H9 (cell line): ENCODE data around the gene KCNA3. TPM values are rescaled to one million over a fixed set of nuclear protein-coding genes. Genes with fewer than 3 reads are reported as not detected.

Experiments
- DNase-seq: peaks from one replicate; pipeline ENCODE4 v3.0.0-alpha.2; 2017
- H2AFZ ChIP-seq: one replicate; pipeline ENCODE4 v1.6.1; 2013; ENCODE audit warnings: mild to moderate bottlenecking, low read length, control low read depth, moderate library complexity
- H2AK5ac ChIP-seq: 2 replicates; pipeline ENCODE4 v1.6.1; 2013; ENCODE audit warnings: low read length, control low read depth, mixed read lengths; ENCODE audit not compliant: insufficient read length
- H2BK120ac ChIP-seq: one replicate; pipeline ENCODE4 v1.6.1; 2013; ENCODE audit warnings: low read depth, mild to moderate bottlenecking, low read length, control low read depth, inconsistent platforms; ENCODE audit not compliant: poor library complexity, severe bottlenecking
- H2BK12ac ChIP-seq: 2 replicates; pipeline ENCODE4 v1.6.1; 2013; ENCODE audit warnings: low read length, control low read depth, mixed read lengths, low read depth; ENCODE audit not compliant: insufficient read length
- H2BK15ac ChIP-seq: 2 replicates; pipeline ENCODE4 v1.6.1; 2013; ENCODE audit warnings: low read depth, low read length, control low read depth
- H2BK20ac ChIP-seq: one replicate; pipeline ENCODE4 v1.6.1; 2013; ENCODE audit warnings: low read depth, mild to moderate bottlenecking, low read length, control low read depth, inconsistent platforms; ENCODE audit not compliant: poor library complexity, severe bottlenecking
- H2BK5ac ChIP-seq: 2 replicates; pipeline ENCODE4 v1.6.1; 2013; ENCODE audit warnings: low read length, control low read depth, mixed read lengths; ENCODE audit not compliant: insufficient read length
- H3K14ac ChIP-seq: 2 replicates; pipeline ENCODE4 v1.6.1; 2013; ENCODE audit warnings: low read length, control low read depth; ENCODE audit not compliant: insufficient read depth
- H3K18ac ChIP-seq: 2 replicates; pipeline ENCODE4 v1.6.1; 2013; ENCODE audit warnings: low read depth, mild to moderate bottlenecking, mixed read lengths, low read length, control low read depth; ENCODE audit not compliant: insufficient read length
- H3K23ac ChIP-seq: 2 replicates; pipeline ENCODE4 v1.6.1; 2013; ENCODE audit warnings: low read length, control low read depth, mixed read lengths, low read depth; ENCODE audit not compliant: insufficient read length
- H3K23me2 ChIP-seq: 2 replicates; pipeline ENCODE4 v1.6.1; 2013; ENCODE audit warnings: low read depth, mild to moderate bottlenecking, mixed read lengths, low read length, control low read depth; ENCODE audit not compliant: insufficient read length, poor library complexity, severe bottlenecking
- H3K27ac ChIP-seq: 2 replicates; pipeline ENCODE4 v1.5.1; 2013; ENCODE audit warnings: low read length, control low read depth, mixed read lengths, low read depth; ENCODE audit not compliant: insufficient read length
- H3K27me3 ChIP-seq: 2 replicates; pipeline ENCODE4 v1.6.1; 2013; ENCODE audit warnings: low read length, control low read depth, inconsistent platforms; ENCODE audit not compliant: insufficient read depth
- H3K4ac ChIP-seq: 2 replicates; pipeline ENCODE4 v1.6.1; 2013; ENCODE audit warnings: low read depth, mild to moderate bottlenecking, control low read depth, inconsistent platforms, low read length, moderate library complexity
- H3K4me1 ChIP-seq: 2 replicates; pipeline ENCODE4 v1.6.1; 2013; ENCODE audit warnings: low read length, control low read depth, inconsistent platforms; ENCODE audit not compliant: insufficient read depth
- H3K4me2 ChIP-seq: 2 replicates; pipeline ENCODE4 v1.6.1; 2013; ENCODE audit warnings: low read length, control low read depth, mixed read lengths; ENCODE audit not compliant: insufficient read length, insufficient read depth
- H3K56ac ChIP-seq: 2 replicates; pipeline ENCODE4 v1.6.1; 2013; ENCODE audit warnings: low read depth, mild to moderate bottlenecking, mixed read lengths, low read length, control low read depth; ENCODE audit not compliant: insufficient read length
- H3K79me1 ChIP-seq: 2 replicates; pipeline ENCODE4 v1.6.1; 2013; ENCODE audit warnings: low read depth, mild to moderate bottlenecking, moderate library complexity, low read length, control low read depth, inconsistent platforms; ENCODE audit not compliant: insufficient read depth, poor library complexity, severe bottlenecking
- H3K79me2 ChIP-seq: 2 replicates; pipeline ENCODE4 v1.6.1; 2013; ENCODE audit warnings: low read length, control low read depth, inconsistent platforms; ENCODE audit not compliant: insufficient read depth
- H3K9ac ChIP-seq: 2 replicates; pipeline ENCODE4 v1.6.1; 2013; ENCODE audit warnings: low read length, control low read depth, mixed read lengths; ENCODE audit not compliant: insufficient read length; ENCODE audit errors: extremely low read depth
- H3K9me3 ChIP-seq: one replicate; pipeline ENCODE4 v1.6.1; 2013; ENCODE audit warnings: low read depth, low read length, inconsistent platforms; ENCODE audit not compliant: control insufficient read depth
- H3T11ph ChIP-seq: one replicate; pipeline ENCODE4 v1.6.1; 2013; ENCODE audit warnings: mild to moderate bottlenecking, low read length, control low read depth, inconsistent platforms
- H4K20me1 ChIP-seq: one replicate; pipeline ENCODE4 v1.6.1; 2013; ENCODE audit not compliant: control insufficient read depth, insufficient read length, insufficient read depth
- H4K5ac ChIP-seq: 2 replicates; pipeline ENCODE4 v1.6.1; 2013; ENCODE audit warnings: low read depth, mild to moderate bottlenecking, mixed read lengths, low read length, control low read depth; ENCODE audit not compliant: insufficient read length
- H4K8ac ChIP-seq: replicated peaks from 2 replicates; pipeline ENCODE4 v1.6.1; 2013; ENCODE audit warnings: low read length, control low read depth, mixed read lengths, low read depth; ENCODE audit not compliant: insufficient read length
- H4K91ac ChIP-seq: 2 replicates; pipeline ENCODE4 v1.6.1; 2013; ENCODE audit warnings: low read depth, mild to moderate bottlenecking, moderate library complexity, mixed read lengths, low read length, control low read depth; ENCODE audit not compliant: insufficient read length
- H3K27ac Mint-ChIP-seq, 3 experiments: 2 replicates in 2 of 3; 3 replicates in 1 of 3; pipeline ENCODE4 v1.8.0; 2020 to 2021; ENCODE audit warnings: mixed read lengths in 3 of 3, mild to moderate bottlenecking in 1 of 3, moderate library complexity in 1 of 3
- H3K27me3 Mint-ChIP-seq: 2 replicates; pipeline ENCODE4 v1.8.0; 2021; ENCODE audit warnings: low read depth, mild to moderate bottlenecking, moderate library complexity, mixed read lengths
- H3K36me3 Mint-ChIP-seq, 3 experiments: 2 replicates in 2 of 3; 3 replicates in 1 of 3; pipeline ENCODE4 v1.8.0; 2020 to 2021; ENCODE audit warnings: low read depth in 3 of 3, mixed read lengths in 3 of 3; ENCODE audit not compliant: insufficient read depth in 1 of 3
- H3K4me1 Mint-ChIP-seq, 2 experiments: 2 replicates each; pipeline ENCODE4 v1.8.0; 2020; ENCODE audit warnings: mixed read lengths in 2 of 2
- H3K4me3 Mint-ChIP-seq, 2 experiments: 2 replicates in 1 of 2; 3 replicates in 1 of 2; pipeline ENCODE4 v1.8.0; 2020 to 2021; ENCODE audit warnings: mild to moderate bottlenecking in 2 of 2, mixed read lengths in 2 of 2, moderate library complexity in 1 of 2
- H3K9me3 Mint-ChIP-seq, 2 experiments: 2 replicates in 1 of 2; 3 replicates in 1 of 2; pipeline ENCODE4 v1.8.0; 2020; ENCODE audit warnings: mild to moderate bottlenecking in 2 of 2, mixed read lengths in 2 of 2, moderate library complexity in 1 of 2
- CTCF ChIP-seq: fragments of 200-600 bp; sonication (generic); conservative IDR thresholded peaks from 3 replicates; pipeline ENCODE4 v1.8.0; 2021; ENCODE audit warnings: antibody characterized with exemption, mild to moderate bottlenecking
- WGBS: extraction: QIAGEN DNeasy Blood & Tissue Kit; methylation state at CpG from one replicate; pipeline ENCODE4 v1.1.7; 2013; ENCODE audit warnings: missing lambda C conversion rate, low lambda C conversion rate, mixed read lengths; ENCODE audit not compliant: insufficient read length; ENCODE audit errors: extremely low coverage; 5-methylcytosine and 5-hydroxymethylcytosine counted together
- total RNA-seq: library from RNA; stranded (reverse); gene quantifications from 2 replicates; pipeline ENCODE4 v1.2.1, GENCODE V29; 2021

KCNA3 gene
- total RNA-seq, 1 experiment from 2014 or later: 0.92 TPM

- Mint-ChIP-seq H3K27ac (no peak overlapping the region; a peak in 1 of 7 replicates), H3K4me1 (peaks cover 9 to 13% of the 10 kb centered on the region in 2 experiments), H3K27me3 (peaks cover 88% of the 10 kb centered on the region), H3K4me3 (peak overlapping the region; percentile 69 to 80), H3K9me3 (peaks cover 7 to 9% of the 10 kb centered on the region in 2 experiments), H3K36me3 (peaks cover 4 to 6% (median 6%) of the 10 kb centered on the region in 3 experiments; a peak in 5 of 7 replicates)
- H3K23ac ChIP-seq: no peak overlapping the region
- H2BK120ac ChIP-seq: no peak overlapping the region
- no CpG with 5 or more reads among the region's 57 CpGs for WGBS
- no peak overlapping the region; the same call in 1 of the 2 replicates for H3K14ac ChIP-seq
- no peak overlapping the region for H2BK12ac ChIP-seq
- no peak overlapping the region for H2AFZ ChIP-seq
- H3K9me3 ChIP-seq: no peaks in the 10 kb centered on the region
- H2BK20ac ChIP-seq: no peak overlapping the region
- no peak overlapping the region for H4K5ac ChIP-seq
- no peaks in the 10 kb centered on the region for H3K79me1 ChIP-seq
- peaks cover 4% of the 10 kb centered on the region for H3K4me1 ChIP-seq
- no peak overlapping the region for H3K27ac ChIP-seq
- no peaks in the 10 kb centered on the region for H4K20me1 ChIP-seq
- no peak overlapping the region for H3T11ph ChIP-seq
- peak overlapping the region; percentile 70 for H3K4me2 ChIP-seq
- no peak for TF ChIP-seq CTCF
- H4K8ac ChIP-seq: no peak overlapping the region
- no peak overlapping the region for H4K91ac ChIP-seq
- peaks cover 30% of the 10 kb centered on the region for H3K27me3 ChIP-seq
- no peak overlapping the region for H2AK5ac ChIP-seq
- no peak overlapping the region for H2BK5ac ChIP-seq
- H2BK15ac ChIP-seq: no peak overlapping the region; the same call in 1 of the 2 replicates
- H3K18ac ChIP-seq: no peak overlapping the region
- H3K9ac ChIP-seq: no peak overlapping the region
- peak; percentile 44 for DNase-seq
- H3K23me2 ChIP-seq: peaks cover 14% of the 10 kb centered on the region
- H3K79me2 ChIP-seq: no peaks in the 10 kb centered on the region
- H3K4ac ChIP-seq: no peak overlapping the region
- no peak overlapping the region for H3K56ac ChIP-seq
These were observed 486 bp upstream of the KCNA3 start for GRCh38 chr1:110675060-110675791.
